Stimulated activated naive B cell treated with anti-CD40 and anti-IgM and Interleukin-4, amounts not matched to agents 10 μg/mL and 1 μg/mL and 100 μg/mL, for 72 hours (primary cell): ENCODE data around the gene MICB.
"Not testable (repeated sequence)": the region's sequence is repeated elsewhere in the genome, so short reads cannot be mapped to it uniquely, and the experiment has no call there.

Experiments used
- ATAC-seq, 2 donors: fragments of 150-1000 bp; cut with Tn5 transposase; replicated peaks; 2 replicates each; pipeline ENCODE4 v1.10.0; 2021; ENCODE audit warnings: moderate library complexity in 1 of 2
- DNase-seq: peaks from one replicate; pipeline ENCODE4 v3.0.0; 2021
- H3K27ac Mint-ChIP-seq: one replicate; pipeline ENCODE4 v1.8.0; 2022; ENCODE audit warnings: mild to moderate bottlenecking, mixed read lengths
- H3K27me3 Mint-ChIP-seq, 2 donors: one replicate each; pipeline ENCODE4 v1.8.0; 2022; ENCODE audit warnings: mixed read lengths in 2 of 2
- H3K36me3 Mint-ChIP-seq, 2 donors: one replicate each; pipeline ENCODE4 v1.8.0; 2022; ENCODE audit warnings: mixed read lengths in 2 of 2, mild to moderate bottlenecking in 1 of 2
- H3K4me1 Mint-ChIP-seq, 2 donors: one replicate each; pipeline ENCODE4 v1.8.0; 2022; ENCODE audit warnings: mixed read lengths in 2 of 2, mild to moderate bottlenecking in 1 of 2
- H3K4me3 Mint-ChIP-seq, 2 donors: one replicate each; pipeline ENCODE4 v1.8.0; 2022; ENCODE audit warnings: mild to moderate bottlenecking in 2 of 2, mixed read lengths in 2 of 2, moderate library complexity in 1 of 2
- H3K9me3 Mint-ChIP-seq, 2 donors: one replicate each; pipeline ENCODE4 v1.8.0; 2022; ENCODE audit warnings: mixed read lengths in 2 of 2, mild to moderate bottlenecking in 1 of 2

The MICB gene

GRCh38 chr6:31546339-31546957 lies 48.5 kb downstream of the MICB start, which contains the start of gene ATP6V1G2:
ATP6V1G2 (minus strand) TSS chr6:31546608; CDS start chr6:31546559, 49 bp downstream.
- ATAC-seq: peak; percentile 68 to 70
- peak; percentile 86 for DNase-seq
- H3K9me3 Mint-ChIP-seq: no peaks in the 10 kb centered on the region
- H3K27ac Mint-ChIP-seq: peak within 1 kb of the TSS; percentile 85
- no peaks in the 10 kb centered on the region for H3K27me3 Mint-ChIP-seq
- peaks cover 20 to 23% of the 10 kb centered on the region in 2 donors for H3K36me3 Mint-ChIP-seq
- peaks cover 28 to 59% of the 10 kb centered on the region in 2 donors for H3K4me1 Mint-ChIP-seq
- H3K4me3 Mint-ChIP-seq: peak within 1 kb of the TSS; percentile 85

DNA sequence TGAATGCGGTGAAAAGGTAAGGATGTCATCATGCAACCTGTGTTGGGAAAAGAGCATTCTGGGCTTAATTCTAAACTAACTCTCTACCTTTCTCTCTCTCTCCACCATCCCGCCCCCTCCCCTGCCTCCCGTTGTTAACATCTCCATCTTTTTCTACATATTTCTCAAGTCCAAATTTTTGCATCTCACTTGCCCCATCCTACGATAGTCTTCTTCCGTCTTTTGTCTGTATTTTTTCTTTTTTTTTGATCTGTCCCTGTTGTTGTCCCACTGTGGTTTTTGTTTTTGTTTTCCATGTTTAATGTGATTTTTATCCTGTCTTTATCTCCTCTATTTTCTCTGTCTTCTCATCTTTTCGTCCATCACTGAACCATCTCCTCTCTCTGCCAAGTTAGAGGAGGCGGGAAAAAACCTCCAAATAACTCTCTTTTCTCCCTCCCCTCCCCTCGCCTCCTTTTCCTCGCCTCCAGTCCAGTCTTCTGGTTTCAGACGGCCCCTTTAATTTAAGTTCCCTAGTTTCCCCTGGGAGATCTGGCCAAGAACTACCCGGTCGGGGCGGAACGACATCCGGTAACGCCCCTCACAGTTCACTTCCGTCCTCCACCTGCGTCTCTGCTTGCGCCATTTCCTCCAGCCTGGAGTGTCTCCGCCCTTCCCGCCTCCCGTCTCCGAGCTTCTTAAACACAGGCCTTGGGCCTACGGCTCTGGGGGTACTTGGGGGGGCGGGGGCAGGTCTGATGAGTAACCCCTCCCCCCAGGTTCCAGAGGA lies 49.2 kb downstream of the MICB start, which contains the start of gene NFKBIL1:
NFKBIL1 (plus strand) TSS at position 651 of the 769 bp plus-strand sequence; CDS start at position 738, 87 bp downstream.
- DNase-seq (peak; percentile 92), ATAC-seq (peak; percentile 90)
- Mint-ChIP-seq H3K4me1 (peaks cover 30 to 65% of the 10 kb centered on the region in 2 donors), H3K36me3 (peaks cover 18 to 24% of the 10 kb centered on the region in 2 donors), H3K4me3 (peak within 1 kb of the TSS; percentile 85), H3K27ac (peak within 1 kb of the TSS; percentile 85), H3K9me3 (no peaks in the 10 kb centered on the region), H3K27me3 (no peaks in the 10 kb centered on the region)

DNA sequence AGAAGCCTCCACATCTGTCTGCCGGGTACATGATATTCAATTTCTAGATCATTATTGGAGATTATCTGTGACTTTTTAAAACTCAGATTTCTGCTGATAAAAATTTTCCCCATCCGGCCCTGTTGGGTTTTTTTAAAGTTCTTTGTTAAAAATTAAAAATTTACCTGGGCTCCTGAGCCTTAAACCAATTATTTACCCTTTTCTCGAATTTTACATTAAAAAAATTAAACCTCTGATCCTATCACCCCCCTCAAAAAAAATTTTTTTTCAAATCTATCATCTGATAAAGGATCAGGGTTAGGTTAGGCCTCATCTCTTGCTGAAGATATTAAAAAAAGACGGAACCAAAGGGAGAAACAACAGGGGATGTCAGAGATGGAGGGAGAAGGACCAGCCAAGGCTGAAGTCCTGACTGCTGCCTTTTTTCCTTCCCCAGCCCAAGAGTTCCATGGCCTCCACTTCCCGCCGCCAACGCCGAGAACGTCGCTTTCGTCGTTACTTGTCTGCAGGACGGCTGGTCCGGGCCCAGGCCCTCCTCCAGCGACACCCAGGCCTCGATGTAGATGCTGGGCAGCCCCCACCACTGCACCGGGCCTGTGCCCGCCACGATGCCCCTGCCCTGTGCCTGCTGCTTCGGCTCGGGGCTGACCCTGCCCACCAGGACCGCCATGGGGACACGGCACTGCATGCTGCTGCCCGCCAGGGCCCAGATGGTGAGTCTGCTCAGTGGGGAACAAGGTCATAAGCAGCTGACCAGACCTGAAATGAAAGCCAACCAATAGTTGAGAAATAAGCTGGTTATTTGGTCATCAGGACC lies 50.0 kb downstream of the MICB start:
- Mint-ChIP-seq H3K27ac (peak overlapping the region; percentile 85), H3K4me1 (peaks cover 33 to 70% of the 10 kb centered on the region in 2 donors), H3K36me3 (peaks cover 18 to 27% of the 10 kb centered on the region in 2 donors), H3K9me3 (no peaks in the 10 kb centered on the region), H3K4me3 (peak overlapping the region; percentile 85), H3K27me3 (no peaks in the 10 kb centered on the region)
- DNase-seq (no peak), ATAC-seq (no peak)

DNA sequence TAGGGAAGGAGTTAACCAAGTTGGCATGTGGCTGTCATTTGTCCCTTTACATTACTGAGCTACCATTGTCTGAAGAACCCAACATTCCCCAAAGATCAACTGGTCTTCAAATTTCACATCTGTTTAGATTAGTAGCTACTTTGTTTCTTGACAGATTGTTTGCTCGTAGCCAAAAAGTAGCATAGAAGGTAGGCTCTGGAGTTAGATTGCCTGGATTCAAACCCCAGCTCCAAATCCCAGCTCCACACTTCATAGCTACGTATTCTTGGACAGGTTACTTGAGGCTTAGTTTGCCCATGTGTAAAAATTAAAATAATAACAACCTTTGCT lies 50.6 kb downstream of the MICB start:
- H3K9me3 Mint-ChIP-seq: no peaks in the 10 kb centered on the region
- no peaks in the 10 kb centered on the region for H3K27me3 Mint-ChIP-seq
- H3K4me3 Mint-ChIP-seq: peak overlapping the region; percentile 85
- peaks cover 33 to 70% of the 10 kb centered on the region in 2 donors for H3K4me1 Mint-ChIP-seq
- ATAC-seq (no peak), DNase-seq (no peak)
- H3K27ac Mint-ChIP-seq: peak overlapping the region; percentile 85
- H3K36me3 Mint-ChIP-seq: peaks cover 18 to 32% of the 10 kb centered on the region in 2 donors

- Mint-ChIP-seq H3K36me3 (peaks cover 18 to 39% of the 10 kb centered on the region in 2 donors), H3K27ac (peak overlapping the region; percentile 82), H3K4me1 (peaks cover 33 to 64% of the 10 kb centered on the region in 2 donors), H3K4me3 (peak overlapping the region; percentile 2 to 53)
- H3K9me3 Mint-ChIP-seq, H3K27me3 Mint-ChIP-seq: not testable (repeated sequence)
- peak; percentile 52 for DNase-seq
- peak; percentile 17 to 38 for ATAC-seq
Measured at GRCh38 chr6:31551371-31551770, 53.4 kb downstream of the MICB start.

DNA sequence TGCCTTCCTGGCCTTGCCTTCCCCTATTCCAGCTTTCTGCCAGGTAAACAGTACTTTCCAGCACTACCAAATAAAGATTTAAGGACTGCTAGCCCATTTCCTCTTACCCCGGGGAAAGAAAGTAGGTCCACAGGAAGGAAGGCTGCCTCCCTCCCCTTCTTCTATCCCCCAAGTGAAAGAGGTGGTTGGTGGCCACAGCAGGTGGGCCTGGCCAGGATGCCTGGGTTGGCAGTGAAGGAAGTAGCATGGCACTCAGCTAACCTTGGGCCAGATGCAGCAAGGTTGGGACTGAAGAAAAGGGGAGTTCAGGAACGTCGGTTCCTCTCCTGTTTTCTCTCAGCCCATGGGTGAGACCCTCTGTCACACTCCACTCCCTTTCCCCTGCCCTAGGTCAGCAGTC lies 58.4 kb downstream of the MICB start:
- H3K4me3 Mint-ChIP-seq: peak overlapping the region in 1 of 2 donors; percentile 17
- peaks cover 16 to 53% of the 10 kb centered on the region in 2 donors for H3K36me3 Mint-ChIP-seq
- no peak for ATAC-seq
- peaks cover 0 to 2% of the 10 kb centered on the region in 2 donors for H3K9me3 Mint-ChIP-seq
- peak overlapping the region; percentile 65 for H3K27ac Mint-ChIP-seq
- DNase-seq: no peak
- H3K4me1 Mint-ChIP-seq: peaks cover 49 to 63% of the 10 kb centered on the region in 2 donors
- no peaks in the 10 kb centered on the region for H3K27me3 Mint-ChIP-seq

DNA sequence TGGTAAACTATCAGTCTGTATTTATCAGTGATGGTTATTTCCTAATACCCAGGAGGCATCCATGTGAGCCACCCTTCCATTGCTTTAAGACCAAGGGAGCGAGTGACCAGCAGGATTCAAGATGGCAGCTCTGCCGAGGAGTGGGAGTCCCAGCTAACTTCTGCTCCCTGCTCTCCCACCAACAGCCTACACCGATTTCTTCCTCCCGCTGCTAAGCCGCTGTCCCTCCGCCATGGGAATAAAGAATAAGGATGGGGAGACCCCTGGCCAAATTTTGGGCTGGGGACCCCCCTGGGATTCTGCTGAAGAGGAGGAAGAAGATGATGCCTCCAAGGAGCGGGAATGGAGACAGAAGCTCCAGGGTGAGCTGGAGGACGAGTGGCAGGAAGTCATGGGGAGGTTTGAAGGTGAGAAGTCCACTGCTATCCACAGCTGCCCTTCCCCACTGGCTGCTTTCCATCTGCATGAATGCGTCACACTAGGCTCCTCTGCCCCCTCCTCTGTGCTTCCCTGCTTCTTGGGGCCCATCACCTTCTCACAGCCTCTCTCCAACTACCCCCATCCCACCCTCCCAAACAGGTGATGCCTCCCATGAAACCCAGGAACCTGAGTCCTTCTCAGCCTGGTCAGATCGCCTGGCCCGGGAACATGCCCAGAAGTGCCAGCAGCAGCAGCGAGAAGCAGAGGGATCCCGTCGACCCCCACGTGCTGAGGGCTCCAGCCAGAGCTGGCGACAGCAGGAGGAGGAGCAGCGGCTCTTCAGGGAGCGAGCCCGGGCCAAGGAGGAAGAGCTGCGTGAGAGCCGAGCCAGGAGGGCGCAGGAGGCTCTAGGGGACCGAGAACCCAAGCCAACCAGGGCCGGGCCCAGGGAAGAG lies 59.7 kb downstream of the MICB start:
- Mint-ChIP-seq H3K36me3 (peaks cover 16 to 53% of the 10 kb centered on the region in 2 donors), H3K27ac (peak overlapping the region; percentile 92), H3K4me3 (peak overlapping the region; percentile 81 to 86), H3K9me3 (peaks cover 0 to 2% of the 10 kb centered on the region in 2 donors), H3K4me1 (peaks cover 49 to 62% of the 10 kb centered on the region in 2 donors), H3K27me3 (no peaks in the 10 kb centered on the region)
- ATAC-seq: no peak
- DNase-seq: no peak

DNA sequence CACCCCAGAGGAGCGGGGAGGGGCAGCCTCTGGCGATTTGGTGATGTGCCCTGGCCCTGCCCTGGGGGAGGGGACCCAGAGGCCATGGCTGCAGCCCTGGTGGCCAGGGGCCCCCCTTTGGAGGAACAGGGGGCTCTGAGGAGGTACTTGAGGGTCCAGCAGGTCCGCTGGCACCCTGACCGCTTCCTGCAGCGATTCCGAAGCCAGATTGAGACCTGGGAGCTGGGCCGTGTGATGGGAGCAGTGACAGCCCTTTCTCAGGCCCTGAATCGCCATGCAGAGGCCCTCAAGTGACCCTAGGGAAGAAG lies 60.3 kb downstream of the MICB start:
- Mint-ChIP-seq H3K9me3 (peaks cover 0 to 2% of the 10 kb centered on the region in 2 donors), H3K4me1 (peaks cover 54 to 68% of the 10 kb centered on the region in 2 donors), H3K36me3 (peaks cover 16 to 55% of the 10 kb centered on the region in 2 donors), H3K27me3 (no peaks in the 10 kb centered on the region), H3K27ac (peak overlapping the region; percentile 92), H3K4me3 (peak overlapping the region; percentile 81 to 86)
- DNase-seq (no peak), ATAC-seq (no peak)

- Mint-ChIP-seq H3K27me3 (no peaks in the 10 kb centered on the region), H3K4me3 (peak overlapping the region; percentile 81 to 86), H3K27ac (peak overlapping the region; percentile 92), H3K9me3 (peaks cover 0 to 2% of the 10 kb centered on the region in 2 donors), H3K4me1 (peaks cover 57 to 72% of the 10 kb centered on the region in 2 donors), H3K36me3 (peaks cover 19 to 57% of the 10 kb centered on the region in 2 donors)
- DNase-seq: peak; percentile 72
- peak; percentile 53 to 55 for ATAC-seq
Measured at GRCh38 chr6:31558631-31559500, 60.9 kb downstream of the MICB start.

DNA sequence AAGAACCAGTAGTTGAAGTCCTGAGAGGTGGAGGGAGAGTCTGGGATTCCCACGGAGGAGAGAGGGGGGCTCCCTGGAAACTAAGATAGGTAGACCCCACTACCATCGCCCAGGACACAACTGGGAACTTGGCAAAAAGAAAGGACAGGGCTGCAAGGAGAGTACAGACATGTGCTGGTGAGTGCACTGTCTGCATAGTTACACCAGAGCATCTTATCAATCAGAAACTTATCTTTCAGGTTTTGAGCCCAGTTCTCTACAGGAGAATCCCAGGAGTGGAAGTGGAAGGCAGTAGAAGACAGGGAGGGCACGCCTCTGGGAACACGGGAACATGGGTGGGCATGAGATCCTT lies 61.6 kb downstream of the MICB start:
- peak; percentile 13 to 16 for ATAC-seq
- Mint-ChIP-seq H3K4me1 (peaks cover 58 to 77% of the 10 kb centered on the region in 2 donors), H3K36me3 (peaks cover 20 to 58% of the 10 kb centered on the region in 2 donors), H3K9me3 (peaks cover 0 to 2% of the 10 kb centered on the region in 2 donors), H3K27ac (peak overlapping the region; percentile 92), H3K27me3 (no peaks in the 10 kb centered on the region), H3K4me3 (peak overlapping the region; percentile 81 to 86)
- DNase-seq: no peak

DNA sequence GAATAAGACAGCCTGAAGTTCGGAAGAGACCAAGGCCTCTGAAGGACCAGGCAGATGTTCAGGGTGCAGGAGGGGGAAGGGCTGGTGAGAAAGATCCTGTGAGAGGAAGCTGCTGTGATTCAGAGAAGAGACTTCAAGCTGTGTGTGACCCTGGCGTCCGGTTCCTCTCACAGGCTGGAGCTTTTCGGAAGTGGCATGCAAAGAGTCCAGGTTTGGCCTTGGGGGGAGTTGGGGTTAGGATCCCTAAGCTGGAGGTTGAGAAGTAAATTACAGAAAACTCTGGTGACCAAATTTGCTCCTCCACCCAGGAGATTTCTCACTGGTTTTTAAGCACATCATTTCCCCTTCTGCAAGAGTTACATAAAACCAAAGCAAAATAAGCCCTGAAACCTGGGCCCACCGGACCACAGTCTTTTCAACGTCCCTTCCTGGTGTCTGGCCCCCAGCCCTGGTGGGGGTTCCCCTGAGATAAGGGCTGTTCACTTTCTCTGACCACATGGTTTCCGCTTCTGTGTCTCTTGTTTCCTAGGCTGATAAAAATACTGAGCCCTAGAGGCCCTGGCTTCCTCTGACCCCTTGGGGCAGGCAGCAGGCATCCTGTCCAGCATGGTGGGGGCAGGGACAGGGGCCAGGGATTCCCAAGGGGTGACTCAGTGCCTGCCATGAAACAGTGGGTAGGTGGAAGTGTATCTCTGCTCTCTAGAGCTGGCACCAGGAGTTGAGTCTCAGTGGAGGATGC lies 62.2 kb downstream of the MICB start:
- peak overlapping the region; percentile 92 for H3K27ac Mint-ChIP-seq
- peaks cover 62 to 82% of the 10 kb centered on the region in 2 donors for H3K4me1 Mint-ChIP-seq
- ATAC-seq (peak; percentile 74 to 77), DNase-seq (peak; percentile 78)
- peaks cover 20 to 62% of the 10 kb centered on the region in 2 donors for H3K36me3 Mint-ChIP-seq
- H3K4me3 Mint-ChIP-seq: peak overlapping the region; percentile 81 to 86
- H3K27me3 Mint-ChIP-seq: no peaks in the 10 kb centered on the region
- H3K9me3 Mint-ChIP-seq: peaks cover 0 to 2% of the 10 kb centered on the region in 2 donors

DNA sequence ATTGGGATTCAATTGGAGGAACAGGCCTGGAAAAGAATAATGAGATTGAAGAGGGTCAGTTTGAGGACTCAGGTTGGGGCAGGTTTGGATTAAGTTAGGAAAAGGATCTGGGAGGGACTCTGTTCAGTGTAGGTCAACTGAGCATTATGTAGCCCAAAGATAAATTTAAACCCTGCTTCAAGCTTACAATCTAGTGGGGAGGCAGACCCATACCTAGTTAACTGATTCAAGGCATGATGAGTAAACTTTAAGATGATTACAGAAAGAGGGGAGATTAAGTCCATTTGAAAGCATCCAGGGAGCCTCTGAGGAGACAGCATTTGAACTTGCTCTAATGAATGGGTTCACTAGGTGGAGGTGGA lies 62.7 kb downstream of the MICB start:
- H3K36me3 Mint-ChIP-seq: peaks cover 23 to 65% of the 10 kb centered on the region in 2 donors
- peak overlapping the region; percentile 73 to 81 for H3K4me3 Mint-ChIP-seq
- no peak for DNase-seq
- H3K9me3 Mint-ChIP-seq: peaks cover 0 to 2% of the 10 kb centered on the region in 2 donors
- no peak for ATAC-seq
- H3K27me3 Mint-ChIP-seq: no peaks in the 10 kb centered on the region
- peaks cover 66 to 88% of the 10 kb centered on the region in 2 donors for H3K4me1 Mint-ChIP-seq
- peak overlapping the region; percentile 92 for H3K27ac Mint-ChIP-seq
